Skin of body (tissue), 2 donors: ENCODE data around the gene EPB41L2. TPM values are rescaled to one million over a fixed set of nuclear protein-coding genes. Genes with fewer than 3 reads are reported as not detected.
A peak's percentile ranks its signal among the peaks of the same experiment; 100 is the strongest.

Experiments used
- DNase-seq: peaks from one replicate; lab custom pipeline; 2025; lab: John Stamatoyannopoulos, UW
- total RNA-seq: library from RNA; depleted of rRNA; stranded (reverse); fragments of >200 nt; gene quantifications from one replicate; pipeline ENCODE4 v1.2.3, GENCODE V29; 2014

Gene EPB41L2
- total RNA-seq, 1 donor from 2014 or later: 187 TPM

DNA sequence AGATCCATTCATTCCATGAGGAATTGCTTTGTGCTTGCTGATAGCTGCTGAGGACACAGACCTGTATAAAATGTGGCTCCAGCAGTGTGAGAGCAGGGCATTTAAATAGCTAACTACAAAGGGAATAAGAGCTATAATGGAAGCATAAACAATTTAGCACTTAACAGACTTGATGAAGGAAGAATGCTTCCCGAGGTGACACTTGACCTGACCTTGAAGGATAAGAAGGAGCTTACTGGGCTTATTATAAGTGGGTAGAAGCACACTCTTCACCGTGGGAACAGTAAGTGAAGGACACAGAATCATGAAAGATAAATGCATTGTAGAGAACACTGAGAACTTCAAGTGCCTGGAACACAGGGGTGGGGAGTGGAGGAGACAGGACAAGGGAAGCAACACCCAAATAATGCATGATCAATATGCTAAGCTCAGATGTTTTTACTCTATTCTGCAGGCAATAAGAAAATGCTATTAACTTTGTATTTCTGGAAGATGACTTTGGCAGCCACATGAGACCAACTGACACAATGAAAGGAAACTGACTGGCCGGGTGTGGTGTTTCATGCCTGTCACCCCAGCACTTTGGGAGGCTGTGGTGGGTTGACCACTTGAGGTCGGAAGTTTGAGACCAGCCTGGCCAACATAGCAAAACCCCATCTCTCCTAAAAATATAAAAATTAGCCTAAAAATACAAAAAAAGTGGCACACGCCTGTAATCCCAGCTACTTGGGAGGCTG lies 84.2 kb downstream of the EPB41L2 start:
- no peak for DNase-seq

DNA sequence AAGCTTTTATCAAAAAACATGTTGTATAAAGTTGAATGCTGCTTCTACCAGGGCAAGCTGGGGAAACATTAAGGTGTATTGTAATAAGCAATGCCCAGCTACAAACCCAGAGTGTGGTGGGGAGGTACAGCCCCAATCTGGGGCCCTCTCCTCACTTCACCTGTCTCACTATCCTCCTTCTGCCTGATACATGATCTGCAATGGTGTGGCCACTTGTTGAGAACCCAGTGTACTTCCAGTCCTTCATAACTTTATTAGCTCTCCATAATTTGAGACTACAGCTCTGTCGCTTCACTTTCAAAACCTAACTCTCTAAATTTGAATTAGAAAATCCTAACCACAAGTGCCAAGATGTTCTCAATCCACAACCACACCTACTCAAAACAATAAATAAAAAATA lies 84.9 kb downstream of the EPB41L2 start:
- DNase-seq: no peak

DNA sequence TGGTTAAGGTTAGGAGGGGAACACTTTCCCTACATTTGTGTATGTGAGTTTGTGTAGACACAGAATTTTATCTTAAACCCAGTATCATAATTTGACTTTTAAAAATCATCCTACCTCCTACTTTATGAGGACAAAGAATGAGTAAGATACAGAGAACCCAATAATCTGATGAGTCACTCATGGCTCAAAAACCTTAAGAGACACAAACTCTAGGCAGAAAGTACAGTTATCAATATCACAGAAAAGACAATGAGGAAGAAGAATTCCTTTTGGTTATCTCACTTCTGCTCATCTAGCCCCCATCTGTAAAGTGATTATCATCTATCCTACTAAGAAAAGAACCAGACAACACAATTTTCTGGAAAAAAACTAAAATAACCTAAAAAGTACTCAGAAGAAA lies 87.7 kb downstream of the EPB41L2 start:
- no peak for DNase-seq

DNA sequence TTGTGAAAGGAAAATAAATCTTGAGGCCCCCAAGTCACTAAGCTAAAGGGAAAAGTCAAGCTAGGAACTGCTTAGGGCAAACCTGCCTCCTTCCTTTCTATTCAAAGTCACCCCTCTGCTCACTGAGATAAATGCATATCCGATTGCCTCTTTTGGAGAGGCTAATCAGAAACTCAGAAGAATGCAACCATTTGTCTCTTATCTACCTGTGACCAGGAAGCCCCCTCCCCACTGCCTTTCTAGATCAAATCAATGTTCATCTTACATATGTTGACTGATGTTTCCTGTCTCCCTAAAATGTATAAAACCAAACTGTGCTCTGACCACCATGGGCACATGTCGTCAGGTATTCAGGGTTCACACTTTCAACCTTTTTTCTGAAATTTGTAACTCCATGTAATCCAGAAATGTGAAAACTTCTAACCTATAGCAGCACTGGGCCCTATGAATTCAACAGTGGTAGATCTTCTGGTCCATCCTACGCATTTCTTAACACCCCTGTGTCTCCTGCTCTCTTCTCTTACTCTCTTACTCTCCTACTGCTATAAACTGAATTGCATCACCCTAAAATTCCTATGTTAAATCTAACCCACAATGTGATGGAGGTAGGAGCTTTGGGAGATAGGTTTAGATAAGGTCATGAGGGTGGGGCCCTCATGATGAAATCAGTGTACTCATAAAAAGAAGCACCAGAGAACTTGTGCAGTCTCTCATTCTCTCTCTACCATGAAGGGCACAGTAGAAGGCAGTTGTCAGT lies 89.3 kb downstream of the EPB41L2 start:
- DNase-seq: no peak

DNA sequence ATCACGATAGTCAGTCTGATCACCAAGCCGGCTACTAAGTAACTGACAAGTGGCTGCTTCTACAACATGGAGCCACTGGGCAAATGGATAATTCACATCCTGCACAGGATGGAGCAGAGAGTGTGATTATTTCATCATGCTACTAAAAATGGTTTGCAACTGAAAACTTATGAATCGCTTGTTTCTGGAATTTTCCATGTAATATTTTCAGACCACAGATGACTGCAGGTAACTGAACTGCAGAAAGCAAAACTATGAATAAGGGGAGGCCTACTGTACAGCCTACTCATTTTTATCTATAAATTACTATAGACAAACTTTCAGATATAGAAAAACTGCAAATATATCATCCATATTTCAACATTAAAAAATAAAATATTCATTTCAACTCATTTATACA lies 91.5 kb downstream of the EPB41L2 start:
- no peak for DNase-seq

DNA sequence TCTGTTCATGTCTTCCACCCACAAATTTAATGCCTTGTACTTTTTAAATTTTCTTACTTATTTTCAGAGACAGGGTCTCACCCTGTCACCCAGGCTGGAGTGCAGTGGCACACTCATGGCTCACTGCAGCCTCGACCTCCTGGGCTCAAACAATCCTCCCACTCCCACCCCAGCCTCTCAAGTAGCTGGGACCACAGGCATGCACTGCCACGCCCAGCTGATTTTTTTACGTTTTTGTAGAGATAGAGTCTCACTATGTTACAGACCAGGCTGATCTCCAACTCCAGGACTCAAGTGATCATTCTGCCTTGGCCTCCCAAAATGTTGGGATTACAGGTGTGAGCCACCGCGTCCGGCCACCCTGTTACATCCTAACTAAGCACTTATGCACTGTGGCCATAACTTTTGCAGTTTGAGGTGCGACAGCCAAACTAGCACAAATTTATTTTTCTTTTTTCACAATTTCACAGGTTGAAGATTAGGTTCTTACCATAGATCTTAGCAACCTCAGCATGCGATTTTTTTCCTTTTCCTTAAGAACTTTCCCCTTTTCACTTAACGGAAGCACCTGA lies 92.1 kb downstream of the EPB41L2 start:
- no peak for DNase-seq

DNA sequence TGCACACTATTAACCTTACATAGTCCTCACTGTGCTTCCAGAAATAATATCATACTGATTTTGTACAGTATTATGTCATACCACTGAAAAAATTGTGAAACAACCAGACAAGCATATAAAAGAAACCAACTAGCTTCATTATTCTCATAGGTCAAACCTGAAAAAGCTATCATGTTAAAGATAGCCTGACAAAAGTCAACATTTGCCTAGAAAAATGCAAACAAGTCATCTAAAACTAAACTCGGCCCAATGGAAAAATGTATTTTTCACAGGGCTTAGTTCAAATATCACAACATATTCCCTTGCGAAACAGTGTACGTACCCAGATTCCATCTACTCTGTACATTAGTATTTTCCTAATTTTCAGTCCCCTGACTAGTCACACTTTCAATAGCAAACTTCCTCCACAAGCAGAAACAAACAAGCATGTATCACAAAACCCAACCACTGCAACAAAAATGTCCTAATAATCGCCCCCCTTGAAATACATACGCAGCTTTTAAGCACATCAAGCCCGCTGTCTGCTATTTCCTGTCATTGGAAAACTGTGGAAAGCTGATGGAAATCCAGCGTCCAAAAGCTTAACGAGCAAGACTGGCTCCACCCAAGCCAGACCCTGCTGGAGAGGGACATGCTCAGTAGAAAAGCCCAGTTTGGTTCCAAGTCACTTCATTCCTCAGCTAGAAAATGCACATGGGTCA lies 93.1 kb downstream of the EPB41L2 start:
- peak; percentile 94 for DNase-seq

DNA sequence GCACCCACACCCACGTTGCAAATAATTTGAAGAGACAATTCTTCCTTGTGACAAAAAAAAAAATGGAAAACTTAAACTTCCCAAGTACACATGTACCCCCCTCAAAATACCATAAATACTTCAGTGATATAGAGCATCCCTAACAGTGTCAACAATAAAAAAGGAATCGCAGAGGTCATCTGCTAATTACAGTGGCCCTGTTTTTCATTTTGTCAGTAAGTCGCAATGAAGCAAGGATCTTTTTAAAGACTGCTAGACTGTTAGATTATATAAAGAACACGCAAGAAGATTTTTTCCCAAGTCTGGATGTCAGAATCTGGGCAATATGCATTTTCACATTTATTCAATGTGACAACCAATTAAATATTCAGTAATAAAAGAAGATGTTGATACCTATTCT lies 93.9 kb downstream of the EPB41L2 start:
- DNase-seq: no peak

DNA sequence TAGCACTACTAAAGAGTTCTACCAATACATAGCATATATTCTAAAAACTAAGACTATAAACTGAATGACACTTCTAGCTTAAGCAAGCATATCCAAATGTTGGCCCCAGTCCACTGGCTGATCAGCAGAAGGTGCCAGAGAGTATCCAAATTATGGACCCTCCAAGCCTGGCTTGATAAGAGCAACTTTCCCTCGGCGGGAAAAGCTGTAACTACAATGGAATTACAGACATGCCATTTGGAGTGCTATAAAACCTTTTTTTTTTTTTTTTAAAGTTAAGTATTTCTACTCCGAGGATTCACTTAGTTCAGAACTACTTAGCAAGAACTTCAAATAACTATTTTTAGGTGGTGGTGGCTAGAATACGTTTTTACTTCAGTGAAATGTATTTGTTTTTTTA lies 94.6 kb downstream of the EPB41L2 start:
- peak; percentile 49 for DNase-seq

DNA sequence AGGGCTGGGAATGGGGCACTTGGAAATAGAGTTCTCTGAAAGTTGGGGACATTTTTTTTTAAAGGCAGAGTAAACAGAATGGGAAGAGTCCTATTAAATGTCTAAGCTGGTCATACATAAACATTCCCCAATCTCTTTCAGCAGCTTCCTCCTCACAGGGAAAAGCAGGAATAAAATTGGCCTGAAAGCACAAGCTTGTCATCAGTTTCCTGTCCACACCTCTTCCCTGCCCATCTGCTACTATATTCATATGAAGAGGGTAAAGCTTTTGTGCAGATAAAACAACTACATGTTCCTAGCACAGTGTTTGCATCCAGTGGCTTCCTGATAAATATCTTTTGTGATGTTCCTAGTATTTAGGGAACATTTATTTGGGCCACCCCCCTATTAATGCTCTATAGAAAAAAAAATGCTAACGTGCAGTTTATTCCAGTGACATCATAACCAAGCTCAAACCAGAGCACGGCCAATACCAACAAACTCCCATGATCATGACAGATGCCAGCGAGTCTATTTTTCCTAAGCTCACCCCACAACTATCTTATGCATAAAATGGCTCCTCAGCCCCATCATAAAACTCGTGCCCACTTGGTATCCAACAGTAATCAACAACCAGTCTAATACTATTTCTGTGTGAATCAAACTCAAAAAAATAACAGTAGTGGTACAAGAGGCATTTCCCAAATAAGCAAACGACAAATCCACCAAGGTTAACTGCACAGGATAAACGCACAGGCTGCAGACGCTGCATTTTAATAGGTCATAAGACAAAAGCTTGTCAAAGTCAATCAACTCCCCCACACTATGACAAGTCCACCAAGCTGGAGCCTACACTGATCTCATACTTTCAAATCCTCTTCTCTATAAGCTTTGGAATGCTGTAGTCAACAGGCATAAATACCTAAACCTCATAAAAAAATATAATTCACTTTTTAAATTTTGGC lies 95.3 kb downstream of the EPB41L2 start:
- peak; percentile 49 for DNase-seq

DNA sequence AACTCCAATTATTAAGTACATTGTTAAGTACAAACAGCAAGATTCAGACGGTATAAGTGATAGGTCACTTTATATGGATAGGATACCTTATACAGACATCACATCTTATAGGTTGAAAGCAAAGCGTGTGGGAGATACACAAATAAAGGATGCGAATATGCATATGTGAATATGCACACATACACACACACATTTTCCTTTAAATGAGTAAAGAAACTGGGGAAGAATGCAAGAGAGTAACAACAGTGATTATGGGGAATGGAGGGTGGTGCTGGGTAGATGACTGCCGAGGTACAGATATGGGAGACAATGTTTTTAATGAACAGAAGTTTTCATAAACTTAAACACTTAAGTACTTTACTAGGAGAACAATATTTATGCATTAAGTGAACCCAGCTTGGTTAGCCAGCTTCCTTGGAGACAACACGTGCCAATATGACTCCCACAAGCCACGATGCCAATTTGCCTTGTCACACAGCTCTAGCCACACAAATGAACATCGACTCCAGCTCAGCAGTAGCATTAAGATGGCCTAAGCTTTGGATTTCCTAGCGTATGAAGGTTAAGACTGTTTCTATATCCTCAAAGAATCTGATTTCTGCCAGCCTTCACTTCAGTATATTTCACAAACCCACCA lies 96.6 kb downstream of the EPB41L2 start:
- DNase-seq: no peak

DNA sequence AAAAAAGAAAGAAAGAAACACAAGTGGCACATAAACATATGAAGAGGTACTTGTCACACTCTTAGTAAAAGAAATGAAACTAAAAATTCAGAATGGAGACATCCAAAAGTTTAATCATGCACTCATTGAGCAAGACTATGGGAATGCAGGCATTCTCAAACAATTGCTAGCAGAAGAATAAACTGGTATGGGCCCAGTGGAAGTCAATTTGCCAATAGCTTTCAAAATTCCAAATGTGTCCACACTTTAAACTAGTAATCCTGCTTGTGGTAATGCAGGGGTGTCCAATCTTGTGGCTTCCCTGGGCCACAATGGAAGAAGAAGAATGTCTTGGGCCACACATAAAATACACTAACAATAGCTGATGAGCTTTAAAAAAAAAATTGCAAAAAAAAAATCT lies 97.4 kb downstream of the EPB41L2 start:
- DNase-seq: no peak

DNA sequence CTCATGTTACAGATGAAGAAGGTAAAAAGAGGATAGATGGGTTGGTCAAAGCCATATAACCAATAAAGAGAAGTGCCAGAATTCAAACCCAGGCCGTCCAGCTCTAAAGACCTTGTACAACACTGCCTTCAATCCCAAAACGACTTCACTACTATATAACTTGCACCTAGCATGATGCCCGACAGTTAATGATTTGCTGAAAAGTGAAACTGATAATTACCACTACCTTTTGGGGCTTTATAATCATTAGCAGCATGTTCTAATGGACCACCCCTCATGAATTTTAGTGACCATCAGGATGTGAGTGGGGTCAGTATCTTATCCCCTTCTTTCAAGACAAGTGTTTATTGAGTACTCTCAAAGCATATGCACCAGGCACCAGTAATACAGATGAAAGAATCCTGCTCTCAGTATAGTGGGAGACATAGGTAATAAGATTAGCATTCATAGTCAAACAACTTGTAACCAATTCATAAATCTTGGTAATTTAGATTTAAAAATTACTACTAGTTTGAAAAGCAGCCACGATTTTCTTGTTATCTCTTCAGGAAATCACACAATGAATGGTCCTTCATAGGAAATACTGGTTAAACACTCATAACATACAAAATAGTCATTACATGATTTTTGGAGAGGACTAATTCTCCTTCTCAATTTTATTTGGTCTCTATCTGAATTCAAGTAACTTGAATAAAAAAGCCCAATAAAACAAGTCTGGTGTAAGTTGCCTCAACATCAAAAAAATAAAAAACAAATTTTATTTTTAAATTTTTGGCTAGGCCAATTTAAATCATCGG lies 98.0 kb downstream of the EPB41L2 start:
- no peak for DNase-seq

DNA sequence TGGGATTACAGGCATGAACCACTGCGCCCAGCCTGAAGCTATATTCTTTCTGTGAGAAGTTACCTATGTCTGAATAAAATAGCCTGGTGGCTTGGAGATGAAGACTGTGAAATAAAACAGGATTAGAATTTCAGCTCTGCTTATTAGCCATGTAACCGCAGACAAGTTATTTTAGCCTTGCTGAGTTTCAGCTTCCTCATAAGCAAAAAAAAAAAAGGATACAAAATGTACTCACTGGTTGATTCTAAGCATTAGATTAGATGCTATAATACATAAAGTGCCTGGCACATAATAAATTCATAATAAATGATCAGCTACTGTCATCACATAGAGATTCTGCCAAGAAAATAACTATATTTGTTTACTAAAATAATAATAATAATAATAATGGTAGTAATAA lies 98.8 kb downstream of the EPB41L2 start:
- no peak for DNase-seq

DNA sequence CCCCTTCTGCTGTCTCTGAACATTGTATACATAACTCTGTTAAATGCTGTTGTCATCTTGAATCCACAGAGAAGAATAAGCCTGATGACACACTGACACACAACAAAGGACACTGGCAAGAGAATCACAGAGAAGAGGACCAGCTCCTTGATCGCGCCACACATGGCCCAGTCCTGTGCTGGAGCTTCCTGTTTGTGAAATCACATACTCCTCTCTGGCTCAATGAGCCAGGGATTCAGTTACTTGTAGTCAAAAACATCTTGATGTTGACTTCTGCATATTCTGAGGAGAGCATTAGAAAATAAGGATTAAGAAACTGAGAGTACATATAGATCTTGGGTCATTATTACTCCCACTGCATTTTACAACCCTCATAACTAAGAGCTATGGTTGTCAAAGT lies 100.1 kb downstream of the EPB41L2 start:
- no peak for DNase-seq

DNA sequence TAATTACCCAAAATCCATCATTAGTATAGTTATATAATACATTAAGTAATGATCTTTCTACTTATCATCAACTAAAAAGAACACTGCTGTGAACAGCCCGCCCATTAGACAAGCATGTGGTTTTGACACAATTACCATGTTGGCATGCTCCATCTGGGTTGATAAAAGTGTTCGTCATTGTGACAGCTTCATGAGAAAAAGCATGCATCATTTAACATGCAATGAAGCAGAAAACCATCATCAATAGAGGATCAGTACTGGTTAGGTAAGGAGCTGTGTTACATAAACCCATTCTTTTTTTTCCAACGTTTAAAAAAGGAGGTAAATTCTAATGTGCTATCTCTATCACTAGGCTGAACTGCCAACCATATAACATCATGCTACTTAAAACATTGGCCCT lies 101.9 kb downstream of the EPB41L2 start:
- DNase-seq: no peak

DNA sequence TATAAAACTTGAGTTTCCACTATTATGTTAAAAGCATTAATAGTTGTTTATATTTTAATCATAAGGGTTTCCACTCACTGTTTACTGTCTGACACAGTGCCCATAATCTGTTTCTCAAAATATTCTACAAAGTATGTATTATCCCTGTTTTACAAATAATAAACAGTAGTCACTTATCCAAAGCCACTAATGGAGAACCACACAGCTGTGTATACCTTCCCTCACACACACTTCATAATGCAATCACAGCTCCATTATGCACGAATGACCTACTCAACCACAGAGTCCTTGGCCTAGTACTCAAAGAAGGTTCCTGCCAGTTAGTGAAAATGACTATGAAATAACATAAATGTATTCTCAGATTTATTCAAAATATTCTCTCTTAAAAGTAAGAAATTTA lies 103.1 kb downstream of the EPB41L2 start:
- DNase-seq: no peak

DNA sequence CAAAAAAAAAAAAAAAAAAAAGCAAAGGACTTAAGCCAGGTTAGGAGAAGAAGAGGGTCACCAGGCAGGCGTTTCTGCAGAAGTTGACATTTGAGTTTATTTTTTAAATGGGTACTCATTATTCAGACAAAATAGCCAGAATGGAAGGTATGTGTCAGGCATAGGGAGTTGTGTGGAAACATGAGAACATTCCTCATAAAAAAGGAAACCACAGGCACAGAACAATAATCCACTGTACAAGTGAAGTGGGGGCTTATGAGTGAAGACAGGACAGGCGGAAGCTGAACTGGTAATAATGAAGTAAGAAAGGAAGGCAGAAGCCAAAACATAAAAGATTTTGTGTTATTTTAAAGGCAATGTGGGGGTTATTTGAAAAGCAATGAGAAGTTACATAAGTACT lies 104.6 kb downstream of the EPB41L2 start:
- no peak for DNase-seq

DNA sequence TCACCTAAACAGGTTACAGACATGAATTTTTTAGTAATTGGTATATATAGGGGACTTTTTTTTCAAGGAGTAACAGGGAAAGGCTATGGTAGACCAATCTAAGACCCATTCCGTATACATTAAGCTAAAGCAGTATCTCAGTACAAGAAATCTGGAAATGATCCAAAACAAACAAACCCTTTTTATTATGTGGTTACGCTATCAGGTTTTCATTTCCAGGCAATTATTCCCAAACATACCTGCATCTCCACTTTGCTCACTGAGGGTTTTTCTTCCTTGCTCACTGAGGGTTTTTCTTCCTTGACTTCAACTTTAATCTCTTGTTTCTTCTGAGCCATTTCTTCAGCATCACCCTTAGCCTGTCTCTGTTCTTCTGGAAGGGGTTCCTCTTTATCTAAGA lies 107.3 kb downstream of the EPB41L2 start:
- DNase-seq: no peak

DNA sequence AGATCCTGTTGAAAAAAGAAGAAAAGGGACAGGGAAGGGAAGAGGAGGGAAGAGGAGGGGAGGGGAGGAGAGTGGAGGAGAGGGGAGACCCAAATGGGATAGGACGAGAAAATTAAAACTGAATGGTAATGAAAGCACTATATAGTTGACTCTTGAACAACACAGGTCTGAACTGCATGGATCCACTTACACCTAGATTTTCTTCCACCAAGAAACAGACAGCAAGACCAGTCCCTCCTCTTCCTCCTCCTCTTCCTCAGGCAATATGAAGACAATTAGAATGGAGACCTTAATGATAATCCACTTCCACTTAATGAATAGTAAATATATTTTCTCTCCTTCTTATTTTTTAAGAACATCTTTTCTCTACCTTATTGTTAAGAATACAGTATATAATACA lies 113.5 kb downstream of the EPB41L2 start:
- DNase-seq: no peak
